Stomach (tissue), 4 donors: Measurements from ENCODE around the gene AKIRIN2.

Experiments
- EP300 ChIP-seq: sonication (generic); formaldehyde crosslinking; IDR thresholded peaks from one replicate; pipeline ENCODE4 v1.6.1; 2017; ENCODE audit warnings: antibody characterized with exemption
- POLR2A ChIP-seq, 4 donors: fragments of 450-650 bp; IDR thresholded peaks; one replicate each; pipeline ENCODE4 v1.6.1; 2016; ENCODE audit warnings: antibody characterized with exemption in 4 of 4, control low read depth in 2 of 4, mild to moderate bottlenecking in 1 of 4, moderate library complexity in 1 of 4
- POLR2AphosphoS5 ChIP-seq, 3 donors: sonication (generic); formaldehyde crosslinking; IDR thresholded peaks; one replicate each; pipeline ENCODE4 v1.6.1; 2016; ENCODE audit warnings: antibody characterized with exemption in 3 of 3
- TF ChIP-seq, protein P1 (sequence below), 7 experiments: fragments of 450-650 bp in 4 of 7; fragments of 200-600 bp in 3 of 7; sonication (generic) in 3 of 7; IDR thresholded peaks; one replicate each; pipeline ENCODE4 v1.5.1; 2016 to 2019; ENCODE audit warnings: antibody characterized with exemption in 7 of 7, control low read depth in 2 of 7, mild to moderate bottlenecking in 1 of 7

DNA sequence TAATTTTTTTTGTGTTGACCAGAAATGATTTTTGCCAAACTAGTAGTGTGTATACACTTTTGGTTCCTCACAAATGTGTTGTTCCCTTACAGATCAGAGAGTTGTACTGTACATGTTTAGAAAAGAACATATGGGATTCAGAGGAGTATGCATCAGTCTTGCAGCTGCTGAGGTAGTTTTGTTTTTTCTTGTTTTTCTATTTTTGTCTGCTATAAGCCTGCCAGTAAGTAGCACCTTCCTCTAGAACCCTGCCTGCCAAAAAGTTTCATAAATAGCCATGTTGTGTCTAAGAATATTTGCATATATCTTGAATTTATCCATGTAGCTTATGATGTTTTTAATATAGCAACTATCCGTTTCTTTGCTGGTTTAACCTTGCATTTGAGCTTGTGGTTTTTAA lies 65.7 kb downstream of the AKIRIN2 start:
- TF ChIP-seq, protein P1, sequence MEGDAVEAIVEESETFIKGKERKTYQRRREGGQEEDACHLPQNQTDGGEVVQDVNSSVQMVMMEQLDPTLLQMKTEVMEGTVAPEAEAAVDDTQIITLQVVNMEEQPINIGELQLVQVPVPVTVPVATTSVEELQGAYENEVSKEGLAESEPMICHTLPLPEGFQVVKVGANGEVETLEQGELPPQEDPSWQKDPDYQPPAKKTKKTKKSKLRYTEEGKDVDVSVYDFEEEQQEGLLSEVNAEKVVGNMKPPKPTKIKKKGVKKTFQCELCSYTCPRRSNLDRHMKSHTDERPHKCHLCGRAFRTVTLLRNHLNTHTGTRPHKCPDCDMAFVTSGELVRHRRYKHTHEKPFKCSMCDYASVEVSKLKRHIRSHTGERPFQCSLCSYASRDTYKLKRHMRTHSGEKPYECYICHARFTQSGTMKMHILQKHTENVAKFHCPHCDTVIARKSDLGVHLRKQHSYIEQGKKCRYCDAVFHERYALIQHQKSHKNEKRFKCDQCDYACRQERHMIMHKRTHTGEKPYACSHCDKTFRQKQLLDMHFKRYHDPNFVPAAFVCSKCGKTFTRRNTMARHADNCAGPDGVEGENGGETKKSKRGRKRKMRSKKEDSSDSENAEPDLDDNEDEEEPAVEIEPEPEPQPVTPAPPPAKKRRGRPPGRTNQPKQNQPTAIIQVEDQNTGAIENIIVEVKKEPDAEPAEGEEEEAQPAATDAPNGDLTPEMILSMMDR (IDR thresholded peaks at IDR 0.05) = no peak
- TF ChIP-seq POLR2AphosphoS5 (IDR thresholded peaks at IDR 0.05) (no peak), EP300 (no peak), POLR2A (IDR thresholded peaks at IDR 0.05) (no peak)
